HG03196 (cell line): ENCODE data around the gene EIF3K.

Experiments used
- ATAC-seq: cut with Tn5 transposase; IDR thresholded peaks from one replicate; pipeline ENCODE4 v1.9.1; 2021; ENCODE audit not compliant: unreplicated experiment

EIF3K gene

GRCh38 chr19:38684078-38684861 lies 65.3 kb downstream of the EIF3K start:
- ATAC-seq, result no peak

GRCh38 chr19:38684862-38685665 lies 66.1 kb downstream of the EIF3K start:
- no peak for ATAC-seq

GRCh38 chr19:38685666-38686529 lies 66.9 kb downstream of the EIF3K start:
- no peak for ATAC-seq

GRCh38 chr19:38686530-38686888 lies 67.5 kb downstream of the EIF3K start:
- ATAC-seq, result no peak
